ENCODE results near the gene SKA2. TPM values are rescaled to one million over a fixed set of nuclear protein-coding genes. Genes with fewer than 3 reads are reported as not detected.
A peak's percentile ranks its signal among the peaks of the same experiment; 100 is the strongest.

Gene SKA2
- total RNA-seq, 2 donors from 2014 or later = 29.5 to 53.8 TPM

- no peaks in the 10 kb centered on the region for H3K27me3 ChIP-seq
- TF ChIP-seq, protein P1, sequence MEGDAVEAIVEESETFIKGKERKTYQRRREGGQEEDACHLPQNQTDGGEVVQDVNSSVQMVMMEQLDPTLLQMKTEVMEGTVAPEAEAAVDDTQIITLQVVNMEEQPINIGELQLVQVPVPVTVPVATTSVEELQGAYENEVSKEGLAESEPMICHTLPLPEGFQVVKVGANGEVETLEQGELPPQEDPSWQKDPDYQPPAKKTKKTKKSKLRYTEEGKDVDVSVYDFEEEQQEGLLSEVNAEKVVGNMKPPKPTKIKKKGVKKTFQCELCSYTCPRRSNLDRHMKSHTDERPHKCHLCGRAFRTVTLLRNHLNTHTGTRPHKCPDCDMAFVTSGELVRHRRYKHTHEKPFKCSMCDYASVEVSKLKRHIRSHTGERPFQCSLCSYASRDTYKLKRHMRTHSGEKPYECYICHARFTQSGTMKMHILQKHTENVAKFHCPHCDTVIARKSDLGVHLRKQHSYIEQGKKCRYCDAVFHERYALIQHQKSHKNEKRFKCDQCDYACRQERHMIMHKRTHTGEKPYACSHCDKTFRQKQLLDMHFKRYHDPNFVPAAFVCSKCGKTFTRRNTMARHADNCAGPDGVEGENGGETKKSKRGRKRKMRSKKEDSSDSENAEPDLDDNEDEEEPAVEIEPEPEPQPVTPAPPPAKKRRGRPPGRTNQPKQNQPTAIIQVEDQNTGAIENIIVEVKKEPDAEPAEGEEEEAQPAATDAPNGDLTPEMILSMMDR (IDR thresholded peaks at IDR 0.05) = no peak
- no peak for DNase-seq
Observed at GRCh38 chr17:59175076-59175475, 20.1 kb upstream of the SKA2 start.

DNA sequence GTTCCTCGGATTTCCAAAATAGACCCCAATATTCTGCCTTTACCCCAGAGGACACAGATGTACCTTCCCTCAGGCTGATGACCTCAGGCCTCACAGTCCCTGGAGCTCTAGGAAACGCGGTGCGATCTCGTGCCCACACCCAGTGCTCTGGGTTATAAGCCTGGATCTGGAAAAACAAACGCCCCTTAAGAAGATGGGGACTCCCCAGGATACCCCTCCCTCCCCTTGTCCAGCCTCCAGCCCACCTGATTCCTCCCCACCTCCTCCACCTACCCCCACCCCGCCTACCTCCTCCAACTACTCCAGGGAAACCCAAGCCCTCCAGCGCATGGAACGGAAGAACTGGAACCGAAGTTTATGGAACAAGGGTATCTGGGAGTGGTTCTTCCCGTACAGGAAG lies 19.7 kb upstream of the SKA2 start:
- H3K27me3 ChIP-seq = no peaks in the 10 kb centered on the region
- TF ChIP-seq, protein P1 (IDR thresholded peaks at IDR 0.05) = no peak
- intact Hi-C loops (cut with DNase I) = no loop called here
- H3K4me1 ChIP-seq = no peaks in the 10 kb centered on the region
- no peak overlapping the region for H3K9ac ChIP-seq (ENCODE audit: low read depth in 2 of 2, low read length in 2 of 2)
- no peaks in the 10 kb centered on the region for H3K9me3 ChIP-seq
- no peaks in the 10 kb centered on the region for H3K36me3 ChIP-seq
- no peak for DNase-seq
- H3K27ac ChIP-seq = no peak overlapping the region
- no peak overlapping the region for H3K4me3 ChIP-seq

More at GRCh38 chr17:59175076-59175475, 20.1 kb upstream of the SKA2 start:
- intact Hi-C loops (cut with DNase I) = no loop called here
- Histone ChIP-seq H3K4me1 (no peaks in the 10 kb centered on the region), H3K9ac (ENCODE audit: low read depth in 2 of 2, low read length in 2 of 2) (no peak overlapping the region), H3K9me3 (no peaks in the 10 kb centered on the region), H3K36me3 (no peaks in the 10 kb centered on the region), H3K27ac (no peak overlapping the region), H3K4me3 (no peak overlapping the region)

- intact Hi-C loops (cut with DNase I) = no loop called here
- TF ChIP-seq, protein P1 (IDR thresholded peaks at IDR 0.05) = no peak
Observed at GRCh38 chr17:59172436-59173004, 17.5 kb upstream of the SKA2 start.

DNA sequence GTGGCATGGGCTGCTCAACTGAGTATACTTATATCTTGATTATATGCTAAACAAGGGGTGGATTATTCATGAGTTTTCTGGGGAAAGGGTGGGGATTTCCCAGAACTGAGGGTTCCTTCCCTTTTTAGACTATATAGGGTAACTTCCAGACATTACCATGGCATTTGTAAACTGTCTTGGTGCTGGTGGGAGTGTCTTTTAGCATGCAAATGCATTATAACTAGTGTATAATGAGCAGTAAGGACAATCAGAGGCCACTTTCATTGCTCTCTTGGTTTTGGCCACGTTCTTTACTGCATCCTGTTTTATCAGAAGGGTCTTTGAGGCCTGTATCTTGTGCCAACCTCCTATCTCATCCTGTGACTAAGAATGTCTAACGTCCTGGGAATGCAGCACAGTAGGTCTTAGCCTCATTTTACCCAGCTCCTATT lies 12.6 kb upstream of the SKA2 start:
- DNase-seq = no peak
- Histone ChIP-seq H3K9ac (ENCODE audit: low read depth in 2 of 2, low read length in 2 of 2) (no peak overlapping the region), H3K27ac (no peak overlapping the region), H3K4me1 (no peaks in the 10 kb centered on the region), H3K4me3 (no peak overlapping the region), H3K36me3 (no peaks in the 10 kb centered on the region), H3K9me3 (no peaks in the 10 kb centered on the region), H3K27me3 (no peaks in the 10 kb centered on the region)
- intact Hi-C loops (cut with DNase I) = no loop called here
- TF ChIP-seq, protein P1 (IDR thresholded peaks at IDR 0.05) = no peak

More at GRCh38 chr17:59172436-59173004, 17.5 kb upstream of the SKA2 start:
- Histone ChIP-seq H3K27me3 (no peaks in the 10 kb centered on the region), H3K27ac (no peak overlapping the region), H3K36me3 (no peaks in the 10 kb centered on the region), H3K9me3 (no peaks in the 10 kb centered on the region), H3K9ac (ENCODE audit: low read depth in 2 of 2, low read length in 2 of 2) (no peak overlapping the region), H3K4me1 (no peaks in the 10 kb centered on the region), H3K4me3 (no peak overlapping the region)
- DNase-seq = no peak

DNA sequence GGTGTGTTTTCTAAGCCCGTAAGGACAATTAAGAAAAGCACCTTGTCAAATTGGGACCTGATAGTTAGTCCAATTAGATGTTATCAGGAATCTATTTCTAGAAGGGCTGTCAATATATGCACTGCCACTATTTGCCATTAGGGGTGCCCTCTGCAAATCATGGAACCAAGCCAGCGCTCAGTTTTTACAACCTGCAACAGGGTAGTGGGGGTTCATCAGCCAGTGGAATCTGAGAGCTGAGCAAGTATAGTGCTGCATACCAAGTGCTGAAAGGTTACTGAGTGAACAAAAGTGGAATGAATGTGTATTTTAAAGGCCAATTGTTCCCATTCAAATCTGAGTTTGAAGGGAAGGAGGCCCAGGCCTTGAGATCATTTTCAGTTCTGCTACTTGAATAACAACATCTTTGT lies 11.0 kb upstream of the SKA2 start:
- Histone ChIP-seq H3K27ac (no peak overlapping the region), H3K4me3 (no peak overlapping the region), H3K9ac (ENCODE audit: low read depth in 2 of 2, low read length in 2 of 2) (no peak overlapping the region), H3K9me3 (no peaks in the 10 kb centered on the region), H3K27me3 (no peaks in the 10 kb centered on the region), H3K4me1 (no peaks in the 10 kb centered on the region), H3K36me3 (no peaks in the 10 kb centered on the region)
- no peak for DNase-seq
- TF ChIP-seq, protein P1 (IDR thresholded peaks at IDR 0.05) = peak; percentile 50
- intact Hi-C loops (cut with DNase I) = no loop called here

Measured in colonic mucosa (tissue), 4 donors.